ENCODE data around the gene GPC5.

DNA sequence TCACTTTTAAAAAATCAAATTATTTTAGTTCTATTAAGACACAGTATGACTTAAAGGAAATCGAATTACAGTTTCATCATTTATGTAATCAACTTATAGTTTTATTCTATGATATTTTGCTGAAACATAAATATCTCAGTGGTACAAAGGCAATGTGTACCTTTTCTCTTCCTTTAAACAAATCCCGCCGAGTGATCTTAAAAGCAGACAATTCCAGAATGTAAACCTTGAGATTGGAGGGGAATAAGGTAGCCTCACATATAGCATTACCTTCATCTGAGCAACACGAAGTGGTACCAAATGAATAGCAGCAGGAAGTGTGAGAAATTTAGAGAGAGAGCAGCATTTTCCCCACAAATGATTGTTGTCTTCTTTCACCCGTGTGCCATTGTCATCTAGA lies 986.0 kb downstream of the GPC5 start:
- TF ChIP-seq, protein P1, sequence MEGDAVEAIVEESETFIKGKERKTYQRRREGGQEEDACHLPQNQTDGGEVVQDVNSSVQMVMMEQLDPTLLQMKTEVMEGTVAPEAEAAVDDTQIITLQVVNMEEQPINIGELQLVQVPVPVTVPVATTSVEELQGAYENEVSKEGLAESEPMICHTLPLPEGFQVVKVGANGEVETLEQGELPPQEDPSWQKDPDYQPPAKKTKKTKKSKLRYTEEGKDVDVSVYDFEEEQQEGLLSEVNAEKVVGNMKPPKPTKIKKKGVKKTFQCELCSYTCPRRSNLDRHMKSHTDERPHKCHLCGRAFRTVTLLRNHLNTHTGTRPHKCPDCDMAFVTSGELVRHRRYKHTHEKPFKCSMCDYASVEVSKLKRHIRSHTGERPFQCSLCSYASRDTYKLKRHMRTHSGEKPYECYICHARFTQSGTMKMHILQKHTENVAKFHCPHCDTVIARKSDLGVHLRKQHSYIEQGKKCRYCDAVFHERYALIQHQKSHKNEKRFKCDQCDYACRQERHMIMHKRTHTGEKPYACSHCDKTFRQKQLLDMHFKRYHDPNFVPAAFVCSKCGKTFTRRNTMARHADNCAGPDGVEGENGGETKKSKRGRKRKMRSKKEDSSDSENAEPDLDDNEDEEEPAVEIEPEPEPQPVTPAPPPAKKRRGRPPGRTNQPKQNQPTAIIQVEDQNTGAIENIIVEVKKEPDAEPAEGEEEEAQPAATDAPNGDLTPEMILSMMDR (IDR thresholded peaks at IDR 0.05), result no peak
- no peak for TF ChIP-seq POLR2A (IDR thresholded peaks at IDR 0.05)

All from testis (tissue), 2 donors.